Ishikawa (cell line): ENCODE results near the gene ZNF844.

Experiments
- CEBPB ChIP-seq: IDR thresholded peaks from 2 replicates; pipeline ENCODE4 v1.6.1; 2012
- CREB1 ChIP-seq: IDR thresholded peaks from 2 replicates; pipeline ENCODE4 v1.6.1; 2012; ENCODE audit warnings: low read depth
- EGR1 ChIP-seq: IDR thresholded peaks from 2 replicates; pipeline ENCODE4 v1.6.1; 2012
- EP300 ChIP-seq: IDR thresholded peaks from 2 replicates; pipeline ENCODE4 v1.6.1; 2012; ENCODE audit warnings: borderline replicate concordance
- FOXM1 ChIP-seq: IDR thresholded peaks from 2 replicates; pipeline ENCODE4 v1.6.1; 2012; ENCODE audit warnings: low read depth, borderline replicate concordance
- NFIC ChIP-seq: IDR thresholded peaks from 2 replicates; pipeline ENCODE4 v1.6.1; 2012
- RAD21 ChIP-seq: IDR thresholded peaks from 2 replicates; pipeline ENCODE4 v1.6.1; 2012; ENCODE audit warnings: low read depth
- TAF1 ChIP-seq: IDR thresholded peaks from 2 replicates; pipeline ENCODE4 v1.6.1; 2012; ENCODE audit warnings: low read depth, mild to moderate bottlenecking
- TCF12 ChIP-seq: IDR thresholded peaks from 2 replicates; pipeline ENCODE4 v1.6.1; 2012; ENCODE audit warnings: low read depth
- TEAD4 ChIP-seq: IDR thresholded peaks from 2 replicates; pipeline ENCODE4 v1.6.1; 2012
- YY1 ChIP-seq: IDR thresholded peaks from 2 replicates; pipeline ENCODE4 v1.6.1; 2012; ENCODE audit warnings: low read depth
- ZBTB7A ChIP-seq: IDR thresholded peaks from 2 replicates; pipeline ENCODE4 v1.6.1; 2012; ENCODE audit warnings: low read depth
- TF ChIP-seq, protein P1 (sequence below): IDR thresholded peaks from 2 replicates; pipeline ENCODE4 v1.6.1; 2012
- TF ChIP-seq, protein P2 (sequence below): IDR thresholded peaks from 2 replicates; pipeline ENCODE4 v1.6.1; 2012
- TF ChIP-seq, protein P3 (sequence below): IDR thresholded peaks from 2 replicates; pipeline ENCODE4 v1.6.1; 2012; ENCODE audit warnings: low read depth, mild to moderate bottlenecking

ZNF844 gene

DNA sequence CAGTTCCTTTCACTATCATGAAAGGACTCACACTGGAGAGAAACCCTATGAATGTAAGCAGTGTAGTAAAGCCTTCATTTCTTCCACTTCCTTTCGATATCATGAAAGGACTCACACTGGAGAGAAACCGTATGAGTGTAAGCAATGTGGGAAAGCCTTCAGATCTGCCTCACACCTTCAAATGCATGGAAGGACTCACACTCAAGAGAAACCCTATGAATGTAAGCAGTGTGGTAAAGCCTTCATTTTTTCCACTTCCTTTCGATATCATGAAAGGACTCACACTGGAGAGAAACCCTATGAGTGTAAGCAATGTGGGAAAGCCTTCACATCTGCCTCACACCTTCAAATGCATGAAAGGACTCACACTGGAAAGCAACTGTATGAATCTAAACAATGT is 11.8 kb downstream of the ZNF844 start:
- TF ChIP-seq TCF12 = peak; percentile 46; the same call in 1 of the 2 replicates

DNA sequence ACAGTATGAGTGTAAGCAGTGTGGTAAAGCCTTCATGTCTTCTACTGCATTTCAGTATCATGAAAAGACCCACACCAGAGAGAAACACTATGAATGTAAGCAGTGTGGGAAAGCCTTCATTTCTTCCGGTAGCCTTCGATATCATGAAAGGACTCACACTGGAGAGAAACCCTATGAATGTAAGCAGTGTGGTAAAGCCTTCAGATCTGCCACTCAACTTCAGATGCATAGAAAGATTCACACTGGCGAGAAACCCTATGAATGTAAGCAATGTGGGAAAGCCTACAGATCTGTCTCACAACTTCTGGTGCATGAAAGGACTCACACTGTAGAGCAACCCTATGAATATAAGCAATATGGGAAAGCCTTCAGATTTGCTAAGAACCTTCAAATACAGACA is 12.8 kb downstream of the ZNF844 start:
- TF ChIP-seq, protein P1, sequence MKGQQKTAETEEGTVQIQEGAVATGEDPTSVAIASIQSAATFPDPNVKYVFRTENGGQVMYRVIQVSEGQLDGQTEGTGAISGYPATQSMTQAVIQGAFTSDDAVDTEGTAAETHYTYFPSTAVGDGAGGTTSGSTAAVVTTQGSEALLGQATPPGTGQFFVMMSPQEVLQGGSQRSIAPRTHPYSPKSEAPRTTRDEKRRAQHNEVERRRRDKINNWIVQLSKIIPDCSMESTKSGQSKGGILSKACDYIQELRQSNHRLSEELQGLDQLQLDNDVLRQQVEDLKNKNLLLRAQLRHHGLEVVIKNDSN = 0 out of 2 replicates have a peak, but pooled peaks have one; percentile 5
- no peak for TF ChIP-seq TEAD4

DNA sequence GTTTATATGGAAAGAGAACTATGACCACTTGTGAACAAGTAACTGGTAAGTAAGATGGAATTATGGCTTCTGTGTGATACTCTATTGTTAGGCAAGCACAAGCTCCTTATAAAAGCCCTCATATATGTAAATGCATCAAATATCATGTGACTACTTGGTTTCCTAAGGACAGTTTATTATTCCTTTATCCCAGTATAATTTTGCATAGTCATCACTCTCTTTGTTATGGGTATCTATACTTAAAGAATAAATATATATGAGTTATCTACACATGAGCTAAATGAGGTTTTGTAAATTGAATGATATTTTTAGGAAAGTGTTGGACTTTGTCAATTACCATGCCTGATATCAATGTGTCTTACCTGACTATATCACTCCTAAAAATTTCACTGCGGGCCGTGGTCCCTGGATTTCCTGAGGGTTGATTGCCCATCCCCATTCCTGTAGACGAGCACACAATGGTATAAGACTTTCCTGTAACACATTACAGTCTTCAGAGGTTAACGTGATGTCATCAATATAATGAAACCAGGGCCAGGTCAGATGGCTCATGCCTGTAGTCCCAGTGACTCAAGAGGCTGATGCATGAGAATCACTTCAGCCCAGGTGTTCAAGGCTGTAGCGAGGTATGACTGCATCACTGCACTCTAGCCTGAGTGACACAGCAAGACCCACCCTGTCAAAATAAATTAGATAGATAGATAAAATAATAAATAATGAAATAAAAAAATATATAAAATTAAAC is 20.7 kb downstream of the ZNF844 start:
- TF ChIP-seq, protein P2, sequence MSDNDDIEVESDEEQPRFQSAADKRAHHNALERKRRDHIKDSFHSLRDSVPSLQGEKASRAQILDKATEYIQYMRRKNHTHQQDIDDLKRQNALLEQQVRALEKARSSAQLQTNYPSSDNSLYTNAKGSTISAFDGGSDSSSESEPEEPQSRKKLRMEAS = no peak
- TF ChIP-seq TAF1 (no peak), TEAD4 (no peak), NFIC (no peak), TCF12 (no peak), EGR1 (no peak)
- TF ChIP-seq, protein P3, sequence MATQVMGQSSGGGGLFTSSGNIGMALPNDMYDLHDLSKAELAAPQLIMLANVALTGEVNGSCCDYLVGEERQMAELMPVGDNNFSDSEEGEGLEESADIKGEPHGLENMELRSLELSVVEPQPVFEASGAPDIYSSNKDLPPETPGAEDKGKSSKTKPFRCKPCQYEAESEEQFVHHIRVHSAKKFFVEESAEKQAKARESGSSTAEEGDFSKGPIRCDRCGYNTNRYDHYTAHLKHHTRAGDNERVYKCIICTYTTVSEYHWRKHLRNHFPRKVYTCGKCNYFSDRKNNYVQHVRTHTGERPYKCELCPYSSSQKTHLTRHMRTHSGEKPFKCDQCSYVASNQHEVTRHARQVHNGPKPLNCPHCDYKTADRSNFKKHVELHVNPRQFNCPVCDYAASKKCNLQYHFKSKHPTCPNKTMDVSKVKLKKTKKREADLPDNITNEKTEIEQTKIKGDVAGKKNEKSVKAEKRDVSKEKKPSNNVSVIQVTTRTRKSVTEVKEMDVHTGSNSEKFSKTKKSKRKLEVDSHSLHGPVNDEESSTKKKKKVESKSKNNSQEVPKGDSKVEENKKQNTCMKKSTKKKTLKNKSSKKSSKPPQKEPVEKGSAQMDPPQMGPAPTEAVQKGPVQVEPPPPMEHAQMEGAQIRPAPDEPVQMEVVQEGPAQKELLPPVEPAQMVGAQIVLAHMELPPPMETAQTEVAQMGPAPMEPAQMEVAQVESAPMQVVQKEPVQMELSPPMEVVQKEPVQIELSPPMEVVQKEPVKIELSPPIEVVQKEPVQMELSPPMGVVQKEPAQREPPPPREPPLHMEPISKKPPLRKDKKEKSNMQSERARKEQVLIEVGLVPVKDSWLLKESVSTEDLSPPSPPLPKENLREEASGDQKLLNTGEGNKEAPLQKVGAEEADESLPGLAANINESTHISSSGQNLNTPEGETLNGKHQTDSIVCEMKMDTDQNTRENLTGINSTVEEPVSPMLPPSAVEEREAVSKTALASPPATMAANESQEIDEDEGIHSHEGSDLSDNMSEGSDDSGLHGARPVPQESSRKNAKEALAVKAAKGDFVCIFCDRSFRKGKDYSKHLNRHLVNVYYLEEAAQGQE = no peak

DNA sequence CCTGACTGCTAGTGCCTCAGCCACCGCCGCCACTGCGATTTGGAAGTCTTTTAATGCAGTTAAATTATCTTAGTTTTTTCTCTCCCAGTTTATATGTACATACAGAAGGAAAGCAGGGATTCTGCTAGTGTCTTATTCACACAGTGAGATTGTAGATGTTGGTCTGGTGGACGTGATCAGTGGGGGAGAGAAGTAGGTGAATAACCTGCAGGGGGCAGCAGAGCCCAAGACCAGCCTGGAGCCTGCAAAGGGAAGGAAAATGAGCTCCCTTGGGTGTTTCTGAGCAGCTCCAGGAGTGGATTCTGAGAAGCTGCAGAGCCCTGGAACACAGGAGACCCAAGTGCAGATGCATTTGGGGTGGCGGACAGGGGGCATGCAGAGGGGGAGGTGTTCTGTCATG is 26.3 kb downstream of the ZNF844 start:
- TF ChIP-seq CEBPB (no peak), RAD21 (peak; percentile 60)

DNA sequence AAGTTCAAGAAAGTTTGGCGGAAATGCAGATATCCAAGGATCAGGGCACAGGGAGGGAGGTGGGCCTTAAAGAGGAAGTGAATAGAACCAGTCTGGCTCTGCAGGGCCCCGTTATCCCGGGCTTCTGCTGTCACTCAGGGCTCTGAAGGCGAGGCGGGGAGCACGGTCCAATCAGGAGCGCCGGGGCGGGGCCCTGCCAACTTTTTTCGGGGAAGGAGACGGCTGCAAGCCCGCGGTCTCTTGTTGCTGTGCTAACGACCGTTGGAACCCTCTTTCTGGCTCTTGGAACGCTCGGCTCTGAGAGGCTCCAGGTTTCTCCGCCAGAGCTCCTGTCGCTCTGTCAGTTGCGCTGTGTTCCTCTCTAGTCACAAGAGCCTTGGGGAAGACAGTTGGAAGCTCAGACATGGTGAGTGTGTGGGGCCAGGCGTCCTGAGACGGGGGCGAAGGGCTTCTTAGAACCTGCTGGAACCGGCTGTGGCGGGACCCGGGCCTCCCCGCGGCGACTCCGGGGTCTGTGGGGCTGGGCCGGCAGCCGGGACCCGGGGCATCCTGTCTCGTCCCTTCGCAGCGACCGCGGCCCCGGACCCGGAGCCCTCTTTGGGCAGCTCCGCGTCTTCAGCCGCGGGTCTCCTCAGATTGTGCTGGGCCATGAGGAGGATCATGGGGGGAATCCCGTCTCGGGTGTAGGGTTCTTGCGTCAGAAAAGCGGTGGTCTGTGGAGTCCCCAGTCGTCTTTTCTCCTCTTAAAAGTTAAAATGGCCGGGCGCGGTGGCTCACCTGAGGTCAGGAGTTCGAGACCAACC is 27.7 kb downstream of the ZNF844 start:
- TF ChIP-seq TAF1 = peak; percentile 32; the same call in 1 of the 2 replicates
- TF ChIP-seq, protein P1 = no peak

DNA sequence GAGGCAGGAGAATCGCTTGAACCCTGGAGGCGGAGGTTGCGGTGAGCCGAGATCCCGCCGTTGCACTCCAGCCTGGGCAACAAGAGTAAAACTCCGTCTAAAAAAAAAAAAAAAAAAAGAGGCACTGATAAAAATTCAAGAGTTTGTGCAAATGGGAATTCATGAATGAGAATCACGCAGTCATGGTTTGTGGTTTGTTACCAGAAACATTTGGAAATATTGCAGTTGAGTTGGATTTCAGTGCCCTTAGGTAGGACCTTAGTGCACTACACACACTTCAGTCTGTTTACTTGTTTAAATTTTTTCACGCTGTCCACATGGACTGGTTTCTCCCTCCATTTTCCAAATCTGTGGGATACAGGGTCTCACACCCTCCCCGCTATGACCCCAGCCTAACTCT is 28.4 kb downstream of the ZNF844 start:
- TF ChIP-seq EGR1 (no peak), FOXM1 (no peak), ZBTB7A (no peak), NFIC (no peak), CREB1 (no peak), CEBPB (no peak), TEAD4 (no peak), TAF1 (no peak), YY1 (no peak), TCF12 (no peak), RAD21 (no peak), EP300 (no peak)
- TF ChIP-seq, protein P1 = no peak
- TF ChIP-seq, protein P2 = no peak
- TF ChIP-seq, protein P3 = no peak
